HepG2 (cell line): ENCODE data around the gene CYBC1. TPM values are rescaled to one million over a fixed set of nuclear protein-coding genes. Genes with fewer than 3 reads are reported as not detected.

Experiments
- ATAC-seq: fragments of 200-7000 bp; cut with Tn5 transposase; 3 replicates; pipeline ENCODE4 v1.9.1; 2020; ENCODE audit warnings: mild to moderate bottlenecking, moderate library complexity
- BruUV-seq: library from RNA; stranded (reverse); fragments of 400-500 nt; replicated peaks from 2 replicates; lab custom pipeline; 2021; lab: Mats Ljungman, UMichigan
- CTCF ChIA-PET: fragments of 300-600 bp; formaldehyde crosslinking; extraction: SDS; loops from one replicate; lab custom pipeline; 2021; ENCODE audit warnings: low total read pairs, inconsistent platforms, low intra/inter-chr PET ratio; lab: Yijun Ruan, JAX
- POLR2A ChIA-PET: fragments of 350-600 bp; sonication (Branson Sonifier 250); formaldehyde crosslinking; loops from one replicate; lab custom pipeline; 2020; ENCODE audit warnings: antibody characterized with exemption, inconsistent platforms; lab: Yijun Ruan, JAX
- DNase-seq: peaks from one replicate; pipeline ENCODE4 v3.0.0-alpha.2; 2015; ENCODE audit warnings: low spot score
- FAIRE-seq: peaks from 3 replicates; lab custom pipeline; 2011; peaks lifted over from hg19 to GRCh38; lab: Jason Lieb, UNC
- H2AFZ ChIP-seq: one replicate; pipeline ENCODE4 v1.6.1; 2011; ENCODE audit warnings: low read length, inconsistent platforms
- H3K27ac ChIP-seq: fragments of 300-600 bp; 3 replicates; pipeline ENCODE4 v1.8.0; 2011; ENCODE audit warnings: mixed run types, mild to moderate bottlenecking, mixed read lengths, low read length, inconsistent platforms; ENCODE audit not compliant: insufficient read depth; ENCODE audit errors: extremely low read length
- H3K27me3 ChIP-seq, 2 experiments: fragments of 200-600 bp in 1 of 2; 2 replicates in 1 of 2; 3 replicates in 1 of 2; pipeline versions ENCODE4 v1.6.0 to v1.8.0; 2011; ENCODE audit warnings: low read length in 2 of 2, mild to moderate bottlenecking in 2 of 2, moderate library complexity in 2 of 2, inconsistent platforms in 1 of 2; ENCODE audit not compliant: insufficient read depth in 2 of 2, control insufficient read depth in 1 of 2
- H3K36me3 ChIP-seq, 2 experiments: fragments of 200-600 bp in 1 of 2; replicated peaks in 1 of 2; 2 replicates in 1 of 2; 3 replicates in 1 of 2; pipeline versions ENCODE4 v1.5.1 to v1.8.0; 2011; ENCODE audit warnings: low read length in 2 of 2, inconsistent platforms in 1 of 2; ENCODE audit not compliant: insufficient read depth in 2 of 2, control insufficient read depth in 1 of 2
- H3K4me1 ChIP-seq: 2 replicates; pipeline ENCODE4 v1.5.1; 2012; ENCODE audit warnings: low read length, inconsistent platforms; ENCODE audit not compliant: insufficient read depth
- H3K4me2 ChIP-seq: 2 replicates; pipeline ENCODE4 v1.6.0; 2011; ENCODE audit warnings: low read depth, low read length, inconsistent platforms
- H3K4me3 ChIP-seq, 3 experiments: fragments of 200-600 bp in 1 of 3; sonication (generic), shearing (Covaris generic) in 1 of 3; replicated peaks in 1 of 3; 2 replicates each; pipeline ENCODE4 v1.5.1; 2011 to 2016; ENCODE audit warnings: low read length in 3 of 3, inconsistent platforms in 2 of 3, low read depth in 2 of 3, mild to moderate bottlenecking in 2 of 3, control low read depth in 1 of 3, mixed read lengths in 1 of 3; ENCODE audit not compliant: insufficient read depth in 1 of 3
- H3K79me2 ChIP-seq: one replicate; pipeline ENCODE4 v1.6.1; 2011; ENCODE audit warnings: low read length, inconsistent platforms; ENCODE audit not compliant: insufficient read depth
- H3K9ac ChIP-seq: 2 replicates; pipeline ENCODE4 v1.6.0; 2011; ENCODE audit warnings: mild to moderate bottlenecking, low read depth, low read length, inconsistent platforms; ENCODE audit not compliant: insufficient read depth
- H3K9me3 ChIP-seq: 2 replicates; pipeline ENCODE4 v1.5.1; 2012; ENCODE audit warnings: mild to moderate bottlenecking, low read length
- H4K20me1 ChIP-seq: 2 replicates; pipeline ENCODE4 v1.6.0; 2011; ENCODE audit warnings: inconsistent platforms, mild to moderate bottlenecking, low read length, moderate library complexity; ENCODE audit not compliant: insufficient read depth
- ADNP ChIP-seq: sonication (generic); formaldehyde crosslinking; IDR thresholded peaks from 2 replicates; pipeline ENCODE4 v1.4.0; 2020; ENCODE audit warnings: missing genetic modification reagents
- AGO2 ChIP-seq: fragments of 200-400 bp; formaldehyde crosslinking; optimal IDR thresholded peaks from 2 replicates; pipeline ENCODE3; 2017; ENCODE audit warnings: mild to moderate bottlenecking, low read depth, low read length, moderate library complexity
- MED13 ChIP-seq: sonication (generic); formaldehyde crosslinking; IDR thresholded peaks from 2 replicates; pipeline ENCODE4 v1.5.0; 2020; ENCODE audit warnings: missing genetic modification reagents
- NFE2 ChIP-seq: sonication (generic); formaldehyde crosslinking; IDR thresholded peaks from 2 replicates; pipeline ENCODE4 v1.4.0; 2020; ENCODE audit warnings: missing genetic modification reagents
- RBM39 ChIP-seq: fragments of 200-400 bp; formaldehyde crosslinking; IDR thresholded peaks from one replicate; pipeline ENCODE4 v1.6.1; 2018; ENCODE audit warnings: antibody characterized with exemption, mild to moderate bottlenecking, low read depth, low read length; ENCODE audit not compliant: poor library complexity, severe bottlenecking
- ZFP37 ChIP-seq: sonication (generic); formaldehyde crosslinking; IDR thresholded peaks from 2 replicates; pipeline ENCODE4 v1.4.0; 2020; ENCODE audit warnings: missing genetic modification reagents, borderline replicate concordance
- ZNF274 ChIP-seq: sonication (generic); formaldehyde crosslinking; IDR thresholded peaks from 2 replicates; pipeline ENCODE4 v1.5.1; 2020; ENCODE audit warnings: mild to moderate bottlenecking, missing genetic modification reagents
- ZNF329 ChIP-seq: sonication (generic); formaldehyde crosslinking; IDR thresholded peaks from 2 replicates; pipeline ENCODE4 v1.9.0; 2021; ENCODE audit warnings: low read depth, mild to moderate bottlenecking, missing genetic modification reagents
- ZNF337 ChIP-seq: sonication (generic); formaldehyde crosslinking; IDR thresholded peaks from 2 replicates; pipeline ENCODE4 v1.5.1; 2020; ENCODE audit warnings: missing genetic modification reagents, low read depth, mild to moderate bottlenecking, borderline replicate concordance
- ZNF501 ChIP-seq: sonication (generic); formaldehyde crosslinking; IDR thresholded peaks from 2 replicates; pipeline ENCODE4 v1.5.1; 2020; ENCODE audit warnings: mild to moderate bottlenecking, moderate library complexity, missing genetic modification reagents
- ZNF816 ChIP-seq: sonication (generic); formaldehyde crosslinking; IDR thresholded peaks from 2 replicates; pipeline ENCODE4 v1.8.0; 2022; ENCODE audit warnings: missing genetic modification reagents, mild to moderate bottlenecking, borderline replicate concordance
- ZZZ3 ChIP-seq: sonication (generic); formaldehyde crosslinking; IDR thresholded peaks from 2 replicates; pipeline ENCODE4 v1.4.0; 2020; ENCODE audit warnings: missing genetic modification reagents, mild to moderate bottlenecking, borderline replicate concordance
- WGBS: methylation state at CpG from one replicate; pipeline ENCODE4 v1.1.6; 2017; ENCODE audit warnings: low lambda C conversion rate; 5-methylcytosine and 5-hydroxymethylcytosine counted together
- in situ Hi-C: cut with HindIII; loops from 2 replicates; pipeline ENCODE4 v1.10.0; 2017; ENCODE audit warnings: low pct_unique_long_range_greater_than_20kb; ENCODE audit not compliant: extremely low pct_ligation_motif_present
- intact Hi-C: fragments of 100-400 bp; cut with micrococcal nuclease; formaldehyde crosslinking; loops from one replicate; pipeline ENCODE4 v1.10.0; 2022; ENCODE audit not compliant: unreplicated experiment
- polyA plus RNA-seq, 8 experiments: library from polyadenylated mRNA; depleted of rRNA in 3 of 8; stranded (reverse) in 7 of 8; unstranded in 1 of 8; fragments of >200 nt; fragmentation: Illumina TruSeq in 4 of 8; extraction: Trizol in 4 of 8; gene quantifications; 2 replicates each; pipeline versions ENCODE4 v1.2.1 to v1.2.3, GENCODE V29; 2011 to 2016; ENCODE audit warnings: low read depth in 4 of 8, missing spikeins in 1 of 8, mixed read lengths in 1 of 8; ENCODE audit not compliant: insufficient read depth in 1 of 8
- total RNA-seq, 5 experiments: library from RNA; depleted of rRNA; stranded (reverse); fragments of >200 nt; fragmentation: Illumina TruSeq; extraction: Trizol; gene quantifications; 2 replicates each; pipeline ENCODE4 v1.2.3, GENCODE V29; 2016; ENCODE audit warnings: low read depth in 1 of 5
- TF ChIP-seq, protein P1 (sequence below): sonication (generic); formaldehyde crosslinking; IDR thresholded peaks from 2 replicates; pipeline ENCODE4 v1.5.1; 2020; ENCODE audit warnings: mild to moderate bottlenecking, missing genetic modification reagents, moderate library complexity
- TF ChIP-seq, protein P2 (sequence below): sonication (generic); formaldehyde crosslinking; IDR thresholded peaks from 2 replicates; pipeline ENCODE4 v1.5.0; 2020; ENCODE audit warnings: missing genetic modification reagents
- TF ChIP-seq, protein P3 (sequence below): sonication (generic); formaldehyde crosslinking; IDR thresholded peaks from 2 replicates; pipeline ENCODE4 v1.5.0; 2020; ENCODE audit warnings: mild to moderate bottlenecking, low read depth, missing genetic modification reagents, borderline replicate concordance

The CYBC1 gene
- total and polyA plus RNA-seq, 2 of the 13 experiments (the other 11 are each of a cell fraction or from before 2014, with no cell fraction given): 43.4 to 44.1 TPM

DNA sequence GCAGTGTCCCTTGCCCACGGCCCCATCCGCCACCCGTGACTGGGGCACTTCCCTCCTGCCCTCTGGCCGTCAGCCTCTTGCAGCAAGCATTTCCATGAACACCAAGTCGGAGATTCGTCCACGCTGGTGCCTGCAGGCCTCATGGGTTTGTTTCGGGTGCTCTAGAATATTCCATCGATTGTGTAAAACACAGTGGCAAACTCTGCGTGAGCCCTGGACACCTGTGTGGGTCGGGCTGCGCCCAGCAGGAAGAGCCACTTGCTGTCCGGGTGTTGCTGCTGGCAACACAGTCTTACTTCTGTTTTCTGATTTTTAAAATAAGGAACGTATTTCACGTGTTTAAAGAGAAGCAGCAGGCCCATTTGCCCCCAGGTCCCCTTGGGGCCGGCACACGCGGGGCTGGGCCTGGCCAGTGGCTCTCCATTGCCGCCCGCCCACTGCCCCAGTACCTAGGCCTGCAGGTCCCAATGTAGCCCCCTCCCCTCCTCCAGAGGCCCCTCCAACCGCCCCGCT lies 10.0 kb downstream of the CYBC1 start:
- TF ChIP-seq AGO2 (peak; percentile 37), ZNF329 (CRISPR knock-in tag) (no peak), ZNF337 (CRISPR knock-in tag) (no peak)
- no peak overlapping the region for H3K9ac ChIP-seq
- intact Hi-C loops: no loop called here
- ChIA-PET CTCF (no interaction called here), POLR2A (no interaction called here)
- H3K4me2 ChIP-seq: no peak overlapping the region
- no peaks in the 10 kb centered on the region for H3K79me2 ChIP-seq
- no peaks in the 10 kb centered on the region for H3K9me3 ChIP-seq
- no peaks in the 10 kb centered on the region for H3K27me3 ChIP-seq
- no peak for DNase-seq
- H3K4me3 ChIP-seq: no peak overlapping the region
- peaks cover 11 to 15% of the 10 kb centered on the region in 2 experiments for H3K36me3 ChIP-seq
- 97% methylated on average over 22 of the region's 22 CpGs for WGBS
- no TSS peak for BruUV-seq
- in situ Hi-C loops: no loop called here
- no peak overlapping the region for H3K27ac ChIP-seq
- no peaks in the 10 kb centered on the region for H3K4me1 ChIP-seq
- no peak for ATAC-seq
- FAIRE-seq: no peak
- H2AFZ ChIP-seq: no peak overlapping the region
- no peaks in the 10 kb centered on the region for H4K20me1 ChIP-seq

DNA sequence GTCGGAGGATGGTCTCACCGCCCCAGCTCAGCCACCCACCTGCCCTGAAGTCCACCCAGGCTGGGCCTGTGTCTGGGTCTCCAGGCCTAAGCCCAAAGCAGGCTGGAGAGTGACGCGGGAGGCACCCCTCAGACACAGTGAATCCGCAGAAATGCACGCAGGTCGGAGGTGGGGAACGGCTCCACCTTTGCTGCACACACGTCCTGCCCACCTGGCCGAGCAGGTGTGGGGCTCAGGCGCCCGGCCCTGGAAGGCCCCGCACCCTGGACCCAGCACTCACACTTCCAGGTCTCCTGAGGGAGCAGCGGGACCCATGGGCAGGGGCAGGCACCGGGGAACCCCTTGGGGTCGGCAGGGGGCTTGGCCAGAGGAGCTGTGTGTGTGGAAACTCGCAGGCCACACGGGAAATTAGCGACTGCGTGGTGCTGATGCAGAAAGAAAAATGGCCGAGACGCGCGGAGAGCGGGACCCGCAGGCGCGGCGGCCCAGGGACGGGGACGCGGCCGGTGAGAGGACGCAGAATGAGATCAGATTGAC lies 10.7 kb downstream of the CYBC1 start:
- POLR2A ChIA-PET: no interaction called here
- Histone ChIP-seq H3K36me3 (peaks cover 11 to 15% of the 10 kb centered on the region in 2 experiments), H3K27ac (no peak overlapping the region), H3K9me3 (no peaks in the 10 kb centered on the region), H3K9ac (no peak overlapping the region), H3K4me1 (no peaks in the 10 kb centered on the region), H2AFZ (no peak overlapping the region), H3K4me2 (no peak overlapping the region), H4K20me1 (no peaks in the 10 kb centered on the region), H3K27me3 (no peaks in the 10 kb centered on the region), H3K79me2 (no peaks in the 10 kb centered on the region), H3K4me3 (no peak overlapping the region)
- CTCF ChIA-PET: no interaction called here
- in situ Hi-C loops: no loop called here
- DNase-seq: no peak
- no TSS peak for BruUV-seq
- intact Hi-C loops: no loop called here
- ATAC-seq: no peak
- no peak for FAIRE-seq
- 96% methylated on average over 26 of the region's 34 CpGs for WGBS
- no peak for TF ChIP-seq ZNF501 (CRISPR knock-in tag)
- no peak for TF ChIP-seq ZZZ3 (CRISPR knock-in tag)
- no peak for TF ChIP-seq NFE2 (CRISPR knock-in tag)
- no peak for TF ChIP-seq ADNP (CRISPR knock-in tag)
- TF ChIP-seq, protein P1, sequence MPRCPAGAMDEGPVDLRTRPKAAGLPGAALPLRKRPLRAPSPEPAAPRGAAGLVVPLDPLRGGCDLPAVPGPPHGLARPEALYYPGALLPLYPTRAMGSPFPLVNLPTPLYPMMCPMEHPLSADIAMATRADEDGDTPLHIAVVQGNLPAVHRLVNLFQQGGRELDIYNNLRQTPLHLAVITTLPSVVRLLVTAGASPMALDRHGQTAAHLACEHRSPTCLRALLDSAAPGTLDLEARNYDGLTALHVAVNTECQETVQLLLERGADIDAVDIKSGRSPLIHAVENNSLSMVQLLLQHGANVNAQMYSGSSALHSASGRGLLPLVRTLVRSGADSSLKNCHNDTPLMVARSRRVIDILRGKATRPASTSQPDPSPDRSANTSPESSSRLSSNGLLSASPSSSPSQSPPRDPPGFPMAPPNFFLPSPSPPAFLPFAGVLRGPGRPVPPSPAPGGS (CRISPR knock-in tag): 0 out of 2 replicates have a peak, but pooled peaks have one; percentile 9
- TF ChIP-seq, protein P2, sequence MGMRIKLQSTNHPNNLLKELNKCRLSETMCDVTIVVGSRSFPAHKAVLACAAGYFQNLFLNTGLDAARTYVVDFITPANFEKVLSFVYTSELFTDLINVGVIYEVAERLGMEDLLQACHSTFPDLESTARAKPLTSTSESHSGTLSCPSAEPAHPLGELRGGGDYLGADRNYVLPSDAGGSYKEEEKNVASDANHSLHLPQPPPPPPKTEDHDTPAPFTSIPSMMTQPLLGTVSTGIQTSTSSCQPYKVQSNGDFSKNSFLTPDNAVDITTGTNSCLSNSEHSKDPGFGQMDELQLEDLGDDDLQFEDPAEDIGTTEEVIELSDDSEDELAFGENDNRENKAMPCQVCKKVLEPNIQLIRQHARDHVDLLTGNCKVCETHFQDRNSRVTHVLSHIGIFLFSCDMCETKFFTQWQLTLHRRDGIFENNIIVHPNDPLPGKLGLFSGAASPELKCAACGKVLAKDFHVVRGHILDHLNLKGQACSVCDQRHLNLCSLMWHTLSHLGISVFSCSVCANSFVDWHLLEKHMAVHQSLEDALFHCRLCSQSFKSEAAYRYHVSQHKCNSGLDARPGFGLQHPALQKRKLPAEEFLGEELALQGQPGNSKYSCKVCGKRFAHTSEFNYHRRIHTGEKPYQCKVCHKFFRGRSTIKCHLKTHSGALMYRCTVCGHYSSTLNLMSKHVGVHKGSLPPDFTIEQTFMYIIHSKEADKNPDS (CRISPR knock-in tag): no peak
- no peak for TF ChIP-seq RBM39
- no peak for TF ChIP-seq ZNF816 (CRISPR knock-in tag)
- TF ChIP-seq MED13 (CRISPR knock-in tag): no peak
- TF ChIP-seq, protein P3, sequence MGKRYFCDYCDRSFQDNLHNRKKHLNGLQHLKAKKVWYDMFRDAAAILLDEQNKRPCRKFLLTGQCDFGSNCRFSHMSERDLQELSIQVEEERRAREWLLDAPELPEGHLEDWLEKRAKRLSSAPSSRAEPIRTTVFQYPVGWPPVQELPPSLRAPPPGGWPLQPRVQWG (CRISPR knock-in tag): no peak
- 0 out of 2 replicates have a peak, but pooled peaks have one; percentile 17 for TF ChIP-seq ZNF274 (CRISPR knock-in tag)
- TF ChIP-seq ZFP37 (CRISPR knock-in tag): no peak
